GM18505 (cell line): Measurements from ENCODE around the gene OR8D1.

Experiments used
- ATAC-seq: cut with Tn5 transposase; IDR thresholded peaks from one replicate; pipeline ENCODE4 v1.9.1; 2021; ENCODE audit not compliant: unreplicated experiment
- POLR2A ChIP-seq: IDR thresholded peaks from 4 replicates; pipeline ENCODE4 v1.6.1; 2011; ENCODE audit warnings: borderline replicate concordance; ENCODE audit not compliant: insufficient read depth, insufficient read length; ENCODE audit errors: extremely low read depth

The OR8D1 gene

GRCh38 chr11:124313849-124314248 lies at the start of gene OR8D1:
TSS of gene OR8D1 (minus strand) at chr11:124313949. CDS start at chr11:124310766, 3,183 bp downstream.
- no peak for TF ChIP-seq POLR2A
- ATAC-seq = no peak

GRCh38 chr11:124359566-124359965 lies 45.8 kb upstream of the OR8D1 start:
- no peak for ATAC-seq
- no peak for TF ChIP-seq POLR2A

- TF ChIP-seq POLR2A = no peak
- no peak for ATAC-seq
Observed at GRCh38 chr11:124346311-124346955, 32.7 kb upstream of the OR8D1 start.

DNA sequence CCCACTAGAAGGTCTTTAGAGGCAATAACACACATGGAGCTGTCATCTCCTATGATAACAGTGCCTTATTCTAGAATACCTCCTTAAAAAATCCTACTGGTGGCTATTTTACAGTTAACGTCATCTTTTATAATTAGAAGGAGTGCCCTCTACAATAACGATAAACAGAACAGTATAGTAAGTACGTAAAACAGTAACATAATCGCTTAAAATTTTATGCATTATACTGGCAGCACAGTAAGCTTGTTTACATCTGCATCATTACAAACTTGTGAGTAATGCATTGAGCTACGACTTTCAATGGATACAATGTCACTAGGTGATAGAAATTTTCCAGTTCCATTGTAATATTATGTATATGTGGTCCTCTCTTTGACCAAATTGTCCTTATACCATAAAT lies 30.6 kb upstream of the OR8D1 start:
- no peak for TF ChIP-seq POLR2A
- no peak for ATAC-seq

DNA sequence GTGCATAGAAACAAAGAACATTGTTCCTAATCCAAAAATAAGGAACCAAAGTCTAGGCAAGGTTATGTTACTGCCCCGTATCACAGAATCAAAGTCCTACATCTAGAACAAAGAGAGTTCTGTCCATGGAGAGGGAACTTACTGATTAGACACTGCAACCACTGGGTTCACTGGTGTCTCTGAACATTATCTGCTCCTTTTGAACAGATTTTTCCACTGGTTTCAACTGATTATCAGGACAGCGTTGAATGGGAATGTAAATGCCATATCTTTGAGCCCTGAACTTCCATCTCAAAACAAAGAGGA lies 26.3 kb upstream of the OR8D1 start:
- ATAC-seq = no peak
- no peak for TF ChIP-seq POLR2A

GRCh38 chr11:124339396-124340141 lies 25.8 kb upstream of the OR8D1 start:
- no peak for ATAC-seq
- TF ChIP-seq POLR2A = no peak

- no peak for TF ChIP-seq POLR2A
- no peak for ATAC-seq
Observed at GRCh38 chr11:124331873-124332272, 18.1 kb upstream of the OR8D1 start.

DNA sequence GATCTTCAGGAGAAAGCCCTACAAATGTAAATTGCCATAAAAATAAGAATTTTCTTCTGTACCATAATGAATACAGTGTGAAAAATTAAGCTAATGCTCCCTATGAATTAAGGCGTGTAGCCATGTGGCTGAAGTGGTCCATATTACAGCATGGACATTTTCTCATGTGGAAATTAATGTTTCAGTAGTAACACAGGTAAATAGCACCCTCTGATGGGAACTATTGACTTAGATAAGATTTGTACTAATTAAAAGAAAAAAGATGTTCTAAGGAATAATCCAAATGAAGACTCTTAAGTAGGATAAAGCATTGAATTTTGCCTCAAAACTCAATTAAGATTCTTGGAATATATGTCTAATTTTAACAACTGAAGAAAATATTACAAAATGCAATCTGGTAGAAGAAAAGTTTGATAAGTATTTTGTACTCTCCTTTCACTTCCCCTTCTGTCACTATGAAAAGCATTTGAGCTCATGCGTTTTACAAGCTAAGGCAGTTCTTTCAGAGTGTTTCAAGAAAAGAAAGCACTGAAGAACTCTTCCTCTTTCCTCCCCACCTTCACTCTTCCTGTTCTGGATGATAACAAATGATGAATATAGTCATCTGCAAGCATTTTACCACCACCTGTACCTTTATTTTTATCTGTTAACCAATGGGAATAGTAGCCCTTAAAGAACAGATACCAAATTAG lies 16.2 kb upstream of the OR8D1 start:
- TF ChIP-seq POLR2A = no peak
- ATAC-seq = peak; percentile 98

DNA sequence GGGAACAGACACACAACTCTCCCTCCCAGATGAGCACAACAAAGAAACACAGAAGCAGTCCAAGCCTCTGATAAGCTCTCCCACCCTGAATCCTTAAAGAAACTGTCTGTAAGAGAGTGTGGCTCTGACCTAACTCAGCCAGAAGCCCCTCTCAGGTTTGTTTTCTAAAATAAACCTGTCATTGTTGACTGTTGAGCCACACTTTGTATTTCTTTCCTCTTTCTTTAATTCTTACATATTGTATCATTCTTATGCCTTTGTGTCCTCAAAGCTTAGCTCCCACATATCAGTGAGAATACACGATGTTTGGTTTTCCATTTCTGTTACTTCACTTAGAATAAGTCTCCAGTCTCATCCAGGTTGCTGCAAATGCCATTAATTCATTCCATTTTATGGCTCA lies 14.0 kb upstream of the OR8D1 start:
- ATAC-seq = no peak
- TF ChIP-seq POLR2A = no peak

DNA sequence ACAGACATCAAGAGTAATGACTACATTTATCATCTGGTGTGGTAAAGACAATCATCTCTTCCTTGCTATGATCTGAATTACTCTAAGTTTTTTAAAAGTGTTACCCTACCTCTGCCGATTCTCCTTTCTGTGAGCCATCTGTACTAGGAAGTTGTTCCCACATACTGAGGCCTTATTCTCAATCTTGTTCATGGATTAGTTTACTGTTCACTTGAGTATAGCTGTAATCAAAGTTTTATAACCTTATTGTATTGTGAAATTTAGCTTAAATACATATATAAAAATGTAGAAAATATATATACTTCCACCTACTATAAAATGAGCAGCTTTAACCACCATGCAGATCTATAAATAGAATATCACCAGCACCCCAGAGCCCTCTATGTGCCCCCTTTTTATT lies 8.6 kb upstream of the OR8D1 start:
- ATAC-seq = no peak
- no peak for TF ChIP-seq POLR2A

DNA sequence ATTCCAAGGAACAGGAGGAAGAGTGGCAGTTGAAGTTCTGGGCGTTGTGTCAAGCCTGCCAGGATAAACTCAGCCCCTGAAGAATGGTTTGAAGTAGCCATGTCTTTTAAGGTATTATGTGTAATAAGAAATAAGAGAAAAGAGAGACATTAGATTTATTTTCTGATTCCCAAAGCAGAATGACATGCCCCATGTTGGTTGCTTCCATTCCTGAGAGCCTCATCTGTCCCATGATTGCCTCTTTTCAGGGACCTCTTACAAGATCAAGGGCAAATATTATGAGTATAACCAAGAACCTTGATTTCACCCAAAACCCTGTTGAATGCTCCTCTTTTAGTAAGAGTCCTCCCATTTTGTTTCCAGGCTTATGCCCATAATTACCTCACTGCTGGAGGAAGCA lies 6.3 kb upstream of the OR8D1 start, which contains the start of gene OR8D2:
Gene OR8D2, minus strand, starts transcription at position 101 of the 400 bp plus-strand sequence. Its CDS starts 0 bp downstream, at position 101.
- no peak for ATAC-seq
- no peak for TF ChIP-seq POLR2A

DNA sequence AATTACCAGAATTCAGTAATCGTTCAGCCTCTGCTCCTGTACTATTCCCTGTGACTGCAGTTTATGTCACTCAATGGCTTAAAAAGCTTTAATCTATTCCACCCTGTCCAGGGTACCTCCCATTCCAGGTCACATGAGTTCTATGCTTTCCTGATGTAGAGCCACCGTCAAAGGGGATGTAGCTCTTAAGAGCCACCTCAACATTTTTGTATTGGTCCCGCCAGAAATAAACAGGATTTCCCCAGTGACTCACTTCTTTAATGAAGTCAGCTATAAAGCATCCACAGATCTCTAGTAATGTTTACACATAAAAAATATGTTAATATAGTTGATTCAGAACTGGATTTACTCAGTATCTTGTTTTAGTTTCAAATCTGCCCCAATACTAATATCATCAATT lies 1.3 kb upstream of the OR8D1 start:
- no peak for ATAC-seq
- no peak for TF ChIP-seq POLR2A

DNA sequence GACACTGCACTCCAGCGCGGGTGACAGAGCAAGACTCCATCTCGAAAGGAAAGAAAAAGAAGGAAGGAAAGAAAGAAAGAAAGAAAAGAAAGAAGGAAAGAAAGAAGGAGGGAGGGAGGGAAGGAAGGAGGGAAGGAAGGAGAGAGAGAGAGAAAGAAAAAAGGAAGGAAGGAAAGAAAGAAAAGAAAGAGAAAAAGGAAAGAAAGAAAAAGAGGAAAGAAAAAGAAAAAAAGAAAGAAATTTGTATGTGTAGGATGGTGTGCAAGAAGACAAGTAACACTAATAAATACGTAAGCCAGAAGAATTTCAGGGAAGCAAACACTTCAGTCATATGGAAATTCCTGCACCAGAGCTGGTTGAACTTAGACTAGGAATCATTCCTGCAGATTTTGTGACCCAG lies 618 bp downstream of the OR8D1 start:
- ATAC-seq = no peak
- no peak for TF ChIP-seq POLR2A

DNA sequence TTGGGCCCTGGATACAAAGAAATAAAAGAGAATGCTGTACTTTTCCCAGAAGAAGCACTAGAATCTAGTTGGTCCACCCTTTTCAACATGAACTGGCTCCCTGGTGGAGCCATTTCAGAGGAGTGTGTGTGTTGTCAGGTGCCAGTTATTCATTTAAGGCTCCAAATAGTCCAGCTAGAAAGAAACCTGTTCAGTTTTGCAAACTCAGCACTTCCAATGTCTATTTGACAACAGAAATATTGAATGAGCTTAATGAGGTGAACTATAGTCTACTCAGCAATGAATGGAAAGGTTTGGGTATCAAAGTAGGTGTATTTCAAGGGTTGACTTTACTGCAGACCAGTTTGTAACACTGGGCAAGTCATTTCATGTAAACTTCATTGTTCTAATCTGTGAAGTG lies 2.1 kb downstream of the OR8D1 start:
- ATAC-seq = no peak
- no peak for TF ChIP-seq POLR2A

- no peak for TF ChIP-seq POLR2A
- ATAC-seq = no peak
Observed at GRCh38 chr11:124311269-124311668, 2.5 kb downstream of the OR8D1 start.

DNA sequence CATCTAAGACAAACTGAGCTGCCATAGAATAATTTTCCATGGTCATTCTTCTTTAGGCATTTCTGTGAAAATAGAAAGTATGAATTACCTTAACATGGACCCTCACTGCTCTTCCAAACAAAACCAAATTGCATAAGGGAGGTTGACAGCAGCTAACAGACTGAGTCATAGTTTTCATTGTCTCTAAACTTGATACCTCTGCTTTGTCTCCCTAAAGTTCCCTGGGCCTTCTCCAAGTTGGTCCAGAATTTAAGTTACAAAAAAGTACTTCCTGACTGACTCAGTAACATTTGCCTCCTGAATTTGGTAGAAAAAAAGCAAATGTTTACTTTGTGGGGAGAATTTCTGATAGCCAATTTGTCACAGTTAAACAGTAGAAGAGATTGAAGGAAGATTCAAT lies 3.0 kb downstream of the OR8D1 start:
- no peak for ATAC-seq
- no peak for TF ChIP-seq POLR2A
